ENCODE results near the gene TSPYL4.

Gene TSPYL4

GRCh38 chr6:116268589-116269293 is 14.9 kb upstream of the TSPYL4 start:
- peak; percentile 62 for DNase-seq

- DNase-seq = no peak
These were observed 14.1 kb upstream of the TSPYL4 start for GRCh38 chr6:116267836-116268588.

- no peak for DNase-seq
These were observed 12.9 kb upstream of the TSPYL4 start for GRCh38 chr6:116266803-116267202.

- DNase-seq = peak; percentile 36
These were observed 11.4 kb upstream of the TSPYL4 start for GRCh38 chr6:116265041-116265829.

- no peak for DNase-seq
These were observed 9.5 kb upstream of the TSPYL4 start for GRCh38 chr6:116263353-116263752.

- DNase-seq = no peak
These were observed 4.6 kb upstream of the TSPYL4 start for GRCh38 chr6:116258520-116258919.

GRCh38 chr6:116256694-116257093 is 2.8 kb upstream of the TSPYL4 start:
- no peak for DNase-seq

GRCh38 chr6:116255246-116255800 is 1.4 kb upstream of the TSPYL4 start:
- no peak for DNase-seq

- no peak for DNase-seq
These were observed 602 bp upstream of the TSPYL4 start for GRCh38 chr6:116254297-116255056.

- DNase-seq = no peak
These were observed 729 bp downstream of the TSPYL4 start for GRCh38 chr6:116253188-116253504.

GRCh38 chr6:116251568-116252384 is 2.1 kb downstream of the TSPYL4 start:
- DNase-seq = no peak

GRCh38 chr6:116248577-116248976 is 5.3 kb downstream of the TSPYL4 start:
- no peak for DNase-seq

GRCh38 chr6:116247285-116247684 is 6.6 kb downstream of the TSPYL4 start:
- no peak for DNase-seq

GRCh38 chr6:116246089-116246488 is 7.8 kb downstream of the TSPYL4 start:
- DNase-seq = no peak

- DNase-seq = no peak
These were observed 9.6 kb downstream of the TSPYL4 start for GRCh38 chr6:116244284-116244683.

- no peak for DNase-seq
These were observed 14.0 kb downstream of the TSPYL4 start for GRCh38 chr6:116239856-116240255.

- DNase-seq = no peak
These were observed 14.6 kb downstream of the TSPYL4 start for GRCh38 chr6:116239256-116239655.

GRCh38 chr6:116238083-116238482 is 15.8 kb downstream of the TSPYL4 start:
- no peak for DNase-seq

- DNase-seq = no peak
These were observed 19.2 kb downstream of the TSPYL4 start for GRCh38 chr6:116234689-116235088.

GRCh38 chr6:116229287-116229913 is 24.5 kb downstream of the TSPYL4 start:
- no peak for DNase-seq

- DNase-seq = no peak
These were observed 30.5 kb downstream of the TSPYL4 start for GRCh38 chr6:116223355-116223754.

Measured in NCI-H1092 treated with DMSO at 0.1 percent for 48 hours (cell line).